Esophagus squamous epithelium (tissue), 4 donors: ENCODE measurements around the gene OR2J1.

Experiments
- CTCF ChIP-seq, 6 experiments: fragments of 450-650 bp in 4 of 6; fragments of 200-600 bp in 2 of 6; sonication (generic) in 2 of 6; IDR thresholded peaks; one replicate each; pipeline ENCODE4 v1.5.1; 2016 to 2019; ENCODE audit warnings: antibody characterized with exemption in 6 of 6, mild to moderate bottlenecking in 4 of 6, moderate library complexity in 4 of 6
- POLR2A ChIP-seq, 4 donors: fragments of 450-650 bp; IDR thresholded peaks; one replicate each; pipeline ENCODE4 v1.6.1; 2017; ENCODE audit warnings: antibody characterized with exemption in 4 of 4, mild to moderate bottlenecking in 4 of 4, moderate library complexity in 3 of 4

GRCh38 chr6:29099190-29099589, at the start of gene OR2J1:
- TF ChIP-seq CTCF (IDR thresholded peaks at IDR 0.05) (no peak), POLR2A (IDR thresholded peaks at IDR 0.05) (no peak)
